Retinal pigment epithelial cell (primary cell): ENCODE measurements around the gene FSHR.

Experiments
- DNase-seq: peaks from one replicate; pipeline ENCODE4 v3.0.0-alpha.2; 2010; ENCODE audit warnings: low read depth
- H3K4me3 ChIP-seq: 2 replicates; pipeline ENCODE4 v1.5.1; 2011; ENCODE audit warnings: mild to moderate bottlenecking, low read length, control low read depth, moderate library complexity
- TF ChIP-seq, protein P1 (sequence below): conservative IDR thresholded peaks from 2 replicates; pipeline ENCODE4 v1.5.1; 2011; ENCODE audit warnings: low read depth, low read length, control low read depth, inconsistent platforms

FSHR gene

GRCh38 chr2:48983551-48983950 is 170.8 kb downstream of the FSHR start:
- TF ChIP-seq, protein P1, sequence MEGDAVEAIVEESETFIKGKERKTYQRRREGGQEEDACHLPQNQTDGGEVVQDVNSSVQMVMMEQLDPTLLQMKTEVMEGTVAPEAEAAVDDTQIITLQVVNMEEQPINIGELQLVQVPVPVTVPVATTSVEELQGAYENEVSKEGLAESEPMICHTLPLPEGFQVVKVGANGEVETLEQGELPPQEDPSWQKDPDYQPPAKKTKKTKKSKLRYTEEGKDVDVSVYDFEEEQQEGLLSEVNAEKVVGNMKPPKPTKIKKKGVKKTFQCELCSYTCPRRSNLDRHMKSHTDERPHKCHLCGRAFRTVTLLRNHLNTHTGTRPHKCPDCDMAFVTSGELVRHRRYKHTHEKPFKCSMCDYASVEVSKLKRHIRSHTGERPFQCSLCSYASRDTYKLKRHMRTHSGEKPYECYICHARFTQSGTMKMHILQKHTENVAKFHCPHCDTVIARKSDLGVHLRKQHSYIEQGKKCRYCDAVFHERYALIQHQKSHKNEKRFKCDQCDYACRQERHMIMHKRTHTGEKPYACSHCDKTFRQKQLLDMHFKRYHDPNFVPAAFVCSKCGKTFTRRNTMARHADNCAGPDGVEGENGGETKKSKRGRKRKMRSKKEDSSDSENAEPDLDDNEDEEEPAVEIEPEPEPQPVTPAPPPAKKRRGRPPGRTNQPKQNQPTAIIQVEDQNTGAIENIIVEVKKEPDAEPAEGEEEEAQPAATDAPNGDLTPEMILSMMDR: no peak
- no peak overlapping the region for H3K4me3 ChIP-seq
- no peak for DNase-seq

- TF ChIP-seq, protein P1: no peak
- no peak for DNase-seq
- H3K4me3 ChIP-seq: no peak overlapping the region
Measured at GRCh38 chr2:48982887-48983435, 171.4 kb downstream of the FSHR start.

DNA sequence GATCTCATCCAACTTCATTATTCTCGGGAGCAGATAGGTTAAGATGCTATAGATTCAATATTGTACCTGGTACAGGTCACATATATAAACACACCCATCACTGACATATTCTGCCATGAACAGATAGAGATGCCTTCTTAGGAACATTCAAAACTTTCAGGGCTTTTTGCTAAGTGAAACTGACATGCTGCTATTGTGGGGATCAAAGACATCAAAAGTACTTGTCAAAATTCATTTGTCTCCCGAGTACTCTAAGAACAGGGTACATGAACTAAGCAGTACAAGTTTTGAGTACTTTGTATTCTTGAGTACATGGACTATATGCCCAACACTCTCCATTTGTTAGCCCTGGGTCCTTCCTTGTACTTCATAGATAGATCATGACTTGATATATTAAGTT is 173.5 kb downstream of the FSHR start:
- no peak overlapping the region for H3K4me3 ChIP-seq
- no peak for DNase-seq
- TF ChIP-seq, protein P1: no peak

DNA sequence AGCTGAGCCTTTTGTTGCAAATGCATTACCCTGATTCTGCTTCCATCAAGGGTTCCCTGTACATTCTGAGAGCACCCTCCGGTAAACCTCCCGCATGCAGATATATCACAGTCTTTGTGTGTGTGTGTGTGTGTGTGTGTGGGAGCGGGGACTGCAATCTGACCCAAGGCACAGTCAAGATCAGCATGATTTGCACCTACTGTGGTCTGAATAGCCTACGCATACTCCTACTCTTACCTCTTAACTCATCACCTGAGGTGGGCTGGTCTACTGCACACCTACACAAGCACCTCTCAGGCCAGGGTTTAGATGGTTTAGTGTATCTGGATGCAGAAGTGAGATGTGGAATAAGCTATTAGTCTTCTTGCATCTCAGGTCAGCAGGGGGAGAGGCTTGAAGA is 174.6 kb downstream of the FSHR start:
- TF ChIP-seq, protein P1: no peak
- DNase-seq: no peak

GRCh38 chr2:48978131-48978530 is 176.2 kb downstream of the FSHR start:
- no peak overlapping the region for H3K4me3 ChIP-seq
- TF ChIP-seq, protein P1: no peak
- no peak for DNase-seq

More for the DNA sequence above, 174.6 kb downstream of the FSHR start:
- no peak overlapping the region for H3K4me3 ChIP-seq

DNA sequence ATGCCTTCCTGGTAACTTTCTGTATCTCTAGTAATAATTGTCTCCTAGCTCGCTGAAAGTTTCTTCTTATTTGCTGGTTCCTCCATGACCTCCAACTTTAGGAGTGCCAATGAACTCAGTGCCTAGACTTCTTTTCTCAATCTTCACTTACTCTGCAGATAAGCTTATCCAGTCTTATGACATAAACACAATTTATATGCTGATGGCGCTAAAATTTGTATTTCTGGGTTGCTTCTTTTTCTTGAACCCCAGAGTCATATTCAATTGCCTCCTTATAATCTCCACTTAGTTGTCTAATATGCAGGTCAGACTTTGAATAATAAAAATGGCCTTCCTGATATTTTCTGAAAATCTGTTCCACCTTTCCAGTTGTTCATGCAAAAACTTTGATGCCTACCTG is 182.5 kb downstream of the FSHR start:
- H3K4me3 ChIP-seq: no peak overlapping the region
- TF ChIP-seq, protein P1: no peak
- DNase-seq: no peak

DNA sequence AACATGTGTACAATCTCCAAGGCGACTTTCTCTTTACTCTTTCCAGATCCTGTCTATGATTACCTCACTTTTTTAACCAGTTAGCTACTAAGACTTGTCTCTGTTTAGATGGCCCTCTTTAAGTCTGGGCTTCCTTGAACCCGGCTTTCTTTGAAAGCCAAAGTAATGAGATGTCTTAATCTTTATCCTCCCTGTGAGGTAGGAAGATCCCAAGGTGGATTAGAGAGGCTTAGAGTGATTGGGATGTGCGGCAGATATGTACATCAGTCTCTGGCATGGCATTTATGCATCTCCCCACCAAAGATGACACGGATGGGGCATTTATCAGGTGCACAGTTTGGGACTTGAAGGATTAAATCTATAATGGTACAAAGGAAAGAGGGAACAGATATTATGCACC is 186.3 kb downstream of the FSHR start:
- TF ChIP-seq, protein P1: no peak
- no peak for DNase-seq
- H3K4me3 ChIP-seq: no peak overlapping the region
